Thymus (tissue), 11 donors: ENCODE measurements around the gene CIAO3. TPM values are rescaled to one million over a fixed set of nuclear protein-coding genes. Genes with fewer than 3 reads are reported as not detected.
A peak's percentile ranks its signal among the peaks of the same experiment; 100 is the strongest.
"Not testable (repeated sequence)": the region's sequence is repeated elsewhere in the genome, so short reads cannot be mapped to it uniquely, and the experiment has no call there.

Source experiments
- DNase-seq, 9 donors: peaks; one replicate each; pipeline ENCODE4 v3.0.0-alpha.2; 2013; ENCODE audit warnings: low spot score in 9 of 9, low read depth in 6 of 9, missing footprints in 1 of 9
- H3K27ac ChIP-seq, 2 donors: one replicate each; pipeline ENCODE4 v1.5.1; 2013; ENCODE audit warnings: control low read depth in 1 of 2, low read depth in 1 of 2, low read length in 1 of 2, mild to moderate bottlenecking in 1 of 2, moderate library complexity in 1 of 2
- H3K27me3 ChIP-seq, 2 donors: one replicate each; pipeline ENCODE4 v1.5.1; 2013; ENCODE audit warnings: low read length in 1 of 2; ENCODE audit not compliant: control insufficient read depth in 2 of 2, insufficient read depth in 1 of 2
- H3K36me3 ChIP-seq, 2 donors: one replicate each; pipeline ENCODE4 v1.5.1; 2013; ENCODE audit warnings: low read length in 1 of 2, mild to moderate bottlenecking in 1 of 2, moderate library complexity in 1 of 2; ENCODE audit not compliant: control insufficient read depth in 2 of 2, insufficient read depth in 2 of 2
- H3K4me1 ChIP-seq, 2 donors: one replicate each; pipeline ENCODE4 v1.5.1; 2013; ENCODE audit warnings: low read length in 2 of 2; ENCODE audit not compliant: control insufficient read depth in 2 of 2, insufficient read depth in 2 of 2
- H3K4me3 ChIP-seq, 2 donors: one replicate each; pipeline ENCODE4 v1.5.1; 2013; ENCODE audit warnings: low read length in 2 of 2, control low read depth in 1 of 2, mild to moderate bottlenecking in 1 of 2
- H3K9me3 ChIP-seq, 2 donors: one replicate each; pipeline ENCODE4 v1.5.1; 2013; ENCODE audit warnings: low read length in 1 of 2, mild to moderate bottlenecking in 1 of 2; ENCODE audit not compliant: control insufficient read depth in 2 of 2, insufficient read depth in 1 of 2
- WGBS: extraction: QIAGEN DNeasy Blood & Tissue Kit; methylation state at CpG from one replicate; pipeline ENCODE4 v1.1.7; 2013; 5-methylcytosine and 5-hydroxymethylcytosine counted together
- polyA plus RNA-seq: library from polyadenylated mRNA; stranded (reverse); fragments of 200-250 nt; gene quantifications from one replicate; pipeline ENCODE4 v1.2.3, GENCODE V29; 2013
- total RNA-seq: library from RNA; stranded (reverse); fragments of 120-200 nt; gene quantifications from one replicate; pipeline ENCODE4 v1.2.4, GENCODE V29; 2013
- donor health status: healthy.

The CIAO3 gene
- total and polyA plus RNA-seq, 2 donors, result 20.8 to 60.4 TPM

DNA sequence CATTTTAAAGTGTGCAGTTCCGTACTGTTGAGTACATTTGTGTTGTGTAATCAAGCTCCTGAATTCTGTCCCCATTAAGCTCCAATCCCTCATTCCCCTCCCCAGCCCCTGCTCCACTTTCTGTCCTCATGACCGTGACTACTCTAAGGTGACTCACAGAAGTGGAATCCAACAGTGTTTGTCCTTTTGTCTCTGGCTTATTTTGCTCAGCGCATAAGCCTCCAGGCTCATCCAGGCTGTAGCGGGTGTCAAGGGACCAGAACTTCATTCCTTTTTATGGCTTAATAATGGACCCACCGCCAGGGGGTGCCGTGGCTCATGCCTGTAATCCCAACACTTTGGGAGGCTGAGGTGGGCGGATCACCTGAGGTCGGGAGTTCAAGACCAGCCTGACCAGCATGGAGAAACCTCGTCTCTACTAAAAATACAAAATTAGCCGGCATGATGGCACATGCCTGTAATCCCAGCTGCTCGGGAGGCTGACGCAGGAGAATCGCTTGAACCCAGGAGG is 28.0 kb downstream of the CIAO3 start:
- Histone ChIP-seq H3K27me3 (peaks cover 8 to 83% of the 10 kb centered on the region in 2 donors), H3K4me1 (peaks cover 14 to 26% of the 10 kb centered on the region in 2 donors)
- not testable (repeated sequence) for H3K9me3 ChIP-seq, H3K27ac ChIP-seq, H3K4me3 ChIP-seq, H3K36me3 ChIP-seq
- 58% methylated on average over 13 of the region's 13 CpGs for WGBS
- DNase-seq, result peak in 1 of 9 donors; percentile 55

DNA sequence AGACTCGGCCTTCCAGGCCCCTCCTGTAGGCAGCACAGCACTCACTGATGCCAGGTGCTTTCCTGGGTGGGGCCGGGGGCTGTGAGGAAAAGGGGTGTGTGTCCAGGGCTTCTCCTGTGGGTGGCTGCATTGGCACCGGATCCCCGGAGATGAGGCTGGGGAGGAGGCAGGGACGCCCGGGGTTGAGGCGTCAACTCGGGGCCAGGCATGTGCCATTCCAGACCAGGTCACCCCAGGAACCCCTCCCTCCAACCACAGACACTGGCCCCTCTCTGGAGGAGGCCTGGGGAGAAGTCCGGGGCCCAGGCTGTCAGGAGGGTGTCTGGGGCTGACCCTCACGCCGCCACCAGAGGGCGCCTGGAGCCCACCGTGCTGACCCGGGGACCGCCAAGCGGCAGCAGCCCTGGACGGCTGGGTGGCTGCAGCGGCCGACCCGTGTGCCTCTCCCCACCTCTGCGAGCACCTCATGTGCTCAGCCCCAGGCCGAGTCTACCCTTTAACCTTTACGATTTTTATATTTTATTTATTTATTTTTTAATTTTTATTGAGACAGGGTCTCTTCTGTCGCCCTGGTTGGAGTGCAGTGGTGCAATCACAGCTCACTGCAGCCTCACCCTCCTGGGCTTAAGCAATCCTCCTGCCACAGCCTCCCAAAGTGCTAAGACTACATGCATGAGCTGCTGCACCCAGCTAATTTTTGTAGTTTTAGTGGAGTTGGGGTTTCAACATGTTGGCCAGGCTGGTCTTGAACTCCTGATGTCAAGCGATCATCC is 29.1 kb downstream of the CIAO3 start:
- peaks cover 15 to 83% of the 10 kb centered on the region in 2 donors for H3K27me3 ChIP-seq
- H3K9me3 ChIP-seq, result no peaks in the 10 kb centered on the region

DNA sequence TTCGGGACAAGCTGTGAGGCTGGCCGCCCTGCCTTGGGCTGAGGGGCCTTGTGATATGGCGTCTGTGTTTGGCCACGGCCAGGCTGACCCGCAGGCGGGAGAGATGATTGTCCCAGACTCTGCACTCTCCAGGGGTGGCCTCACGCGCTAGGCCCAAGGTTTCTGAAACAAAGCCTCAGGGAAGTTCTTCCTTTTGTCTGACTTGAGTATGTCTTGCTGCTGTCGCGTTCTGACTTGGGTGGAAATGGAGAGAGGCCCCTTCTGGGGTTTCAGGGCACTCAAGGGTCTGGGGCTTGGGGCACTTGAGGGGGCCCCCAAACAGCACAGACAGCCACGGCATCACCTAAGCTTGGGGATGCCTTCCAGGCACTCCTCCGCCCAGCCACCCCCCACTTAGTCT is 29.7 kb downstream of the CIAO3 start:
- no peak for DNase-seq
- H3K27ac ChIP-seq, result no peak overlapping the region
- H3K27me3 ChIP-seq, result peaks cover 21 to 83% of the 10 kb centered on the region in 2 donors
- H3K4me1 ChIP-seq, result peaks cover 8 to 17% of the 10 kb centered on the region in 2 donors
- no peak overlapping the region for H3K4me3 ChIP-seq
- H3K36me3 ChIP-seq, result no peaks in the 10 kb centered on the region
- no peaks in the 10 kb centered on the region for H3K9me3 ChIP-seq
- 85% methylated on average over 12 of the region's 12 CpGs for WGBS

More for the DNA sequence above, 29.1 kb downstream of the CIAO3 start:
- peak in 2 of 9 donors; percentile 69 to 79 for DNase-seq
- Histone ChIP-seq H3K4me1 (peaks cover 14 to 19% of the 10 kb centered on the region in 2 donors), H3K4me3 (no peak overlapping the region), H3K27ac (no peak overlapping the region), H3K36me3 (no peaks in the 10 kb centered on the region)
- WGBS, result 14% methylated on average over 25 of the region's 25 CpGs

DNA sequence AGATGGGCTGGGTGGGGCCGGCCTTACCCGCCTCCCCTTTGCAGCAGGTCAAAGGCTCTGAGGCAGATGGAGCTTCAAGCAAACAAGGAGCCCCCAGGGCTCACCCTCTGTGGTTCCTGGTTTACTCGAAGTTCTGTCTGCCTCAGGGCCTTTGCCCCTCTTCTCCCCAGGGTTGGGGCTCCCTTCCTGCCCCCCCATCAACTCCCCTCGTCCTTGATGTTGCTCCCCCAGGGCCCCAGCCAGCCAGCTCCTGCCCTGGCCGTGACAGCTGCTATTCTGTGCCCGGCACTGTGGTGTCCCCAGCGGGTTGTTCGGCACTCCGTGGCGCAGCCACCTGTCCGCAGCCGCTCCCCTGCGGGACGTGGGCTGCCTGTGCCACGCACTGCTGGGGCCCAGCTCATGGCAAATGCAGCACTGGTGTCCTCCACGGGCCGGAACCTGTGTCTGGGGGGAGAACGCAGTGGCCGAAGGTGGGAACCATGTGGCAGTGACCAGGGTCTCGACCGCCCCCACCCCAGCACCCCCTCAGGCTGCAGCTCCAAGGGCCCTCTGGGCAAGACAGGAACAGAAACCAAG is 30.2 kb downstream of the CIAO3 start:
- no peaks in the 10 kb centered on the region for H3K9me3 ChIP-seq
- no peaks in the 10 kb centered on the region for H3K36me3 ChIP-seq
- WGBS, result 77% methylated on average over 21 of the region's 21 CpGs
- no peak for DNase-seq
- peaks cover 26 to 81% of the 10 kb centered on the region in 2 donors for H3K27me3 ChIP-seq
- no peak overlapping the region for H3K4me3 ChIP-seq
- no peak overlapping the region for H3K27ac ChIP-seq
- H3K4me1 ChIP-seq, result peaks cover 5 to 15% of the 10 kb centered on the region in 2 donors

DNA sequence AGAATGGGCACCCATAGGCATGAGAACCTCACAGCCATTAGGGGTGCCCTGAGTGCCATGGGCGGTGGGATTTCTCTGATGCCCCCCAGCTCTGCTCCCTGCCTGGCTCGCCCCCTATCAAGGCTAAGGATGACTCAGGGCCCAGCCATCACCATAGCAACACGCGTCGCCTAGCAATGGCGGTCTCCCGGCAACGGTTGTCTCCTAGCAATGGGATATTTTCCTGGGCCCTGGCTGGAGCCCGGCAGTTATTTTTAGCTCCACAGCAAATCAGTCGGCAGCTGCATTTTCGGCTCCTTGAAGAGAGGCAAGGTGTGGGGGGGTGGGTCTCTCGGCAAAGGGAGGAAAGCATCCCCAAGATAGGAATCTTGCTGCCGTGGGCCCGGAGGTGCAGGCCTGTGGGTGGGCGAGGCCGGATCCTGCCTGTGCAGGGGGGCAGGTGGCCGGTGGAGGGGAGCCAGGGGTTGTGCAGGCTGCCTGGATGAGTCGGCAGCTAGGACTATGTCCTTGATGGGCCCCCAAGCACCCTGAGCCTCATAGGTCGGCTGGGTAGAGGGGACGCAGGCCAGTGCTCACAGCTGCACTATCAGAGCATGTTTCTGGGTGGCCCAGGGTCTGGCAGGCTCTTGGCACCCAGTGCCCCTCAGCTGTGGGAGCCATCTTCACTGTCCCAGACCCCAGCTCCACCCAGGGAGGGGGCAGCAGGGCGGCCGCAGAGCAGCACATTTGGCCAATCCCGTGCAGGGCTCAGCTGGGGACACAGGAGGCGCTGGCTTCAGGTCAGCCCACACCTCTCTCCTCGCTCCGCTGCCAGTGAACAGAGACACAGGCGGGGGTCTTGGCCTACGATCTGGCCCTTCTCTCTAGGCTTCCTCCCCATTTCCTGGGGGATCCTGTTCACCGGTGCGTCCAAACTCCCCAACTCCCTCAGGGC is 31.0 kb downstream of the CIAO3 start:
- H3K27ac ChIP-seq, result no peak overlapping the region
- H3K4me3 ChIP-seq, result no peak overlapping the region
- DNase-seq, result no peak
- H3K9me3 ChIP-seq, result no peaks in the 10 kb centered on the region
- no peaks in the 10 kb centered on the region for H3K36me3 ChIP-seq
- 49% methylated on average over 30 of the region's 30 CpGs for WGBS
- peaks cover 5 to 15% of the 10 kb centered on the region in 2 donors for H3K4me1 ChIP-seq
- H3K27me3 ChIP-seq, result peaks cover 34 to 82% of the 10 kb centered on the region in 2 donors

DNA sequence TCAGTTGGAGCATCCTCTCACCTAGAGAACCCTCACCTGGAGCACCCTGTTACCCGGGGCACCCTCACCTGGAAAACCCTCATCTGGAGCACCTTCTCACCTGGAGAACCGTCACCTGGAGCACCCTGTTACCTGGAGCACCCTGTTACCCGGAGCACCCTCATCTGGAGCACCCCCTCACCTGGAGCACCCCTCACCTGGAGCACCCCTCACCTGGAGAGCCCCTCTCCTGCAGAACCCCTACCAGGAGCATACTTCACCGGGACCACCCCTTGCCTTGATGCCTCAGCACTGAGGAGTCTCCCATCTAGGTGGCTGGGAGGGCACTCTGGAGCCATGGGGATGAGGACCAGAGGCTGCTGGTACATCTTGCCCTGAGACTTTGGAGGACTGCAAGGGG is 31.8 kb downstream of the CIAO3 start:
- H3K27me3 ChIP-seq, result peaks cover 40 to 83% of the 10 kb centered on the region in 2 donors
- DNase-seq, result no peak
- no peak overlapping the region for H3K27ac ChIP-seq
- no peaks in the 10 kb centered on the region for H3K36me3 ChIP-seq
- 77% methylated on average over 4 of the region's 4 CpGs for WGBS
- peaks cover 0 to 6% of the 10 kb centered on the region in 2 donors for H3K4me1 ChIP-seq
- no peak overlapping the region for H3K4me3 ChIP-seq
- H3K9me3 ChIP-seq, result peaks cover 0 to 1% of the 10 kb centered on the region in 2 donors

DNA sequence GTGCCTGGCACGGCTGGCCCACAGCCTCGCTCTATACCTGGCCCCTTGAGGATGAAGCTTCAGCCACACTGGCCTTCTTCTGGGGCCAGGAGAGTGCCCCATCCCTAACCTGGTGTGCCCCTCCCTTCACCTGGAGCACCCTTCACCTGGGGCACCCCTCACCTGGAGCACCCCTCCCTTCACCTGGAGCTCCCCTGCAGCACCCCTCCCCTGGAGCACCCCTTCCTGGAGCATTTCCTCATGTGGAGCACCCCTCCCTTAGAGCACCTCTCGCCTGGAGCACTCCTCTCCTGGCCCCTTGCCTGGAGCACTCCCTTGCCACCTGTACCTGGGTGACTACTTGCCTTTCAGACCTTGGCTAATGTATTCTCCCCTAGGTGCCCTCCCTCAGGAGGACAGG is 32.8 kb downstream of the CIAO3 start:
- no peaks in the 10 kb centered on the region for H3K36me3 ChIP-seq
- H3K27ac ChIP-seq, result no peak overlapping the region
- no peak overlapping the region for H3K4me3 ChIP-seq
- peaks cover 46 to 87% of the 10 kb centered on the region in 2 donors for H3K27me3 ChIP-seq
- peaks cover 0 to 1% of the 10 kb centered on the region in 2 donors for H3K9me3 ChIP-seq
- DNase-seq, result no peak
- H3K4me1 ChIP-seq, result peaks cover 0 to 6% of the 10 kb centered on the region in 2 donors
- WGBS, result 63% methylated on average over 3 of the region's 3 CpGs

DNA sequence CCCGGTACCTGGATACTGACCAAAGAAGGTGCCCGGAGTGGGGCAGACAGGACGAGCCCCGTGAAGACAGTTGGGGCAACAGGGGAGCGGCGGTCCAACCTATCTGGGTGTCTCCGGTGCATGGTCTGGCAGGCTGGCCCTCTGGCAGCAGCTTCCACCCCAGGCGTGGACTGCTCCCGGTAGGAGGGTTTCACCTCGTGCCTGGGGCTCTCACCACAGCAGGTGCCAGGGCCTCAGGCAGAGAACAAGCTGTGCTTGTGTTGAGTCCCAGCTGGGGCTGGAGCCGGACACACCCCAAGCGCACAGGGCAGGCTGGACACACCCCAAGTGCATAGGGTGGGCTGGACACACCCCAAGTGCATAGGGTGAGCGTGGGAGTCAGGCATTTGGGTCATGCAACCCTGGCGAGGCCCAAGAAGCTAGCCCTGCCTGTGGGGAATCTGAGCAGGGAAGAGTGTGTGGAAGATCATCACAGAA is 33.7 kb downstream of the CIAO3 start:
- Histone ChIP-seq H3K4me3 (no peak overlapping the region), H3K36me3 (no peaks in the 10 kb centered on the region), H3K9me3 (peaks cover 0 to 1% of the 10 kb centered on the region in 2 donors), H3K4me1 (peaks cover 0 to 6% of the 10 kb centered on the region in 2 donors), H3K27me3 (peaks cover 55 to 93% of the 10 kb centered on the region in 2 donors), H3K27ac (no peak overlapping the region)
- DNase-seq, result no peak
- 55% methylated on average over 14 of the region's 14 CpGs for WGBS
